Cortex of kidney (tissue), 1 donor: ENCODE results near the gene OR2M7.
"Not testable (repeated sequence)": the region's sequence is repeated elsewhere in the genome, so short reads cannot be mapped to it uniquely, and the experiment has no call there.

ENCODE experiments used
- DNase-seq: peaks from one replicate; lab custom pipeline; 2025; lab: John Stamatoyannopoulos, UW

Gene OR2M7, protein sequence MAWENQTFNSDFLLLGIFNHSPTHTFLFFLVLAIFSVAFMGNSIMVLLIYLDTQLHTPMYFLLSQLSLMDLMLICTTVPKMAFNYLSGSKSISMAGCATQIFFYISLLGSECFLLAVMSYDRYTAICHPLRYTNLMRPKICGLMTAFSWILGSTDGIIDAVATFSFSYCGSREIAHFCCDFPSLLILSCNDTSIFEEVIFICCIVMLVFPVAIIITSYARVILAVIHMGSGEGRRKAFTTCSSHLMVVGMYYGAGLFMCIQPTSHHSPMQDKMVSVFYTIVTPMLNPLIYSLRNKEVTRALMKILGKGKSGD

DNA sequence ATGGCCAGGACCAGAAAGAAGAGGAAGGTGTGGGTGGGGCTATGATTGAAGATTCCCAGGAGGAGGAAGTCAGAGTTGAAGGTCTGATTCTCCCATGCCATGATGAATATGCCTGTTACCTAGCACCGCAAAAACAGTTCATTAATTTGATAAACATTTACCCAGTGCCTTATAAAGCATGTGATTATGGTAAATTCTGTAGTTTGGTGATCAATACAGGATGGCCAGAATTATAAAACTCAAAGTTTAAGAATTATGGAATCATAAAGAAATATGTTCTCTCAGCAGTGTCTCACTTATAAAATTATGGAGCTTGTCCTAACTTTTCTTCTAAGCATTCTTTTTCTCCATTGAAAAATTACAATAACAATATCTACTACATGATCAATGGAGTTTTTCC lies at the start of gene OR2M7:
Gene OR2M7, minus strand, starts transcription at position 101 of the 400 bp plus-strand sequence. Its CDS starts 0 bp downstream, at position 101.
- no peak for DNase-seq

DNA sequence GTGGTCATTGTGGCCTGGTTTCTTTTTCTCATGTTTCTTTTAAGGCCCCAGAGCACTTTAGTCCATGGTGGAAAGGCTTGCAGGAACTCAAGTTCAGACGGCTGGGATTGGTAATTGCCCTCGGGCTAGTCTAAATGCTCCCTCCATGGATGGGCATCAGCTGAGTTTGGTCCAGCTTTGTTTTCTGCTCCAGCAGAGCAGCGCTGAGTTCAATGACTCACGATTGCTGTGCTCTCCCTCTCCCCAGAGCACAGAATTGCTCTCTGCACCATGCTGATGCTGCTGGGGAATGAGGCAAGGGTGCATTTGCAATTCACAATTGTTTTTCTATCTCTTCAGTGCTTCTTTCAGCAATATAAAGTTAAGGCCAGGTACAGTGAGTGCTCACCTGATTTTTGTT lies 49.4 kb upstream of the OR2M7 start:
- no peak for DNase-seq

DNA sequence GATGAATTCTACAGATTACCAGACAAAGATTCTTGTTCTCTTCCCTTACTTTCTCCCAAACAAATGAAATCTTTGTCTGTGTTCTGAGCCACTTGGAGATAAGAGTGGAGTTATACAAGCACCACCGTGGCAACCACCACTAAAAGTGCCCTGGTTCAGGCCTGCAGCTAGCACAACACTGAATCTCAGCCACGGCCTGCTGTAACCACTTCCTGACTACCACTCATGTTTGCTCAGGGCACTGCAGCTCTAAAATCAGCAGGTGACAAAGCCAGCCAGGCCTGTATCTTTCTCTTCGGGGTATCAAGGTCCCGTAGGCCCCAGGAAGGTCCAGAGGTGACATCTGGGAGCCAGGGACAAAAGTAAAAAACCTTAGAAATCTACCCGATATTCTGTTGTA lies 48.0 kb upstream of the OR2M7 start:
- no peak for DNase-seq

DNA sequence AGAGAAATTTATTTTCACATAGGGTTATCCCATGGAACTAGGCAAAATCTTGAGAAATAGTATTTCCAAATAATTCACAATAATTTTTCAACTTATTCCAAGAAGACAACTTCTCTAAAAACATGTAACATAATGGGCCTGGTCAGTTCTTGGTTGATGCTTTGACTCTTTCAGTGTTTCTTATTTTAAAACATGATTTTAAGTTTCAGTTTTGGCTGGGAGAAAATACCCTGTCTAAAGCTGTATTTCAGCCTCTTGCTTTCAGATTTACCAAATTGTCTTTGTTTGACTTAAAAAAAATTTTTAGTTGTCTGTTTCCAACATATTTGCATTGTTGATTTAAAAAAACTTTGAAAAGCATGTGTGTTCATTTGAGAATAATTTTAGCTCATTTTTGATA lies 42.2 kb upstream of the OR2M7 start:
- DNase-seq = no peak

DNA sequence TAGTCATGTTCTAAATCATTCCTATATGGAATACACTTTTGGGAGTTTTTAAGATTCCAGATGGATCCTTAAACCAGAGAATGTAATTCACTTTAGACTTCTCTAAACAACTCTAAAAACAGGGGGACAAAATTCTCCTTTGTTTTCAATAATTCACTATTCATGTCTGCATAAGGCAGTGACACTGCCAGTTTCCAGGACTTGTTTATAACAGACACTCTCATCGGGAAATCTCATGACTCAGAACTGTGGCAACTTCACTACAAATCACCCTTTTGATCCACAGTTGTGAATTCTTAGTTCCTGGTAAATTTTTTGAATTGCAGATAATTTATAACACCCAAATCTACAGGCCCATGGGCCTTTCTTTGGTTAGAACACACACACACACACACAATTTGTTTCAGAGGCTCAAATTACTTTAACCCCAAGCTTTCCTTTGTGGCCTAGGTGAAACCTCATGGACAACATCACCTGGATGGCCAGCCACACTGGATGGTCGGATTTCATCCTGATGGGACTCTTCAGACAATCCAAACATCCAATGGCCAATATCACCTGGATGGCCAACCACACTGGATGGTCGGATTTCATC lies 36.9 kb upstream of the OR2M7 start, which contains the start of gene OR2T4:
Gene OR2T4, plus strand, starts transcription at position 545 of the 595 bp plus-strand sequence. Its CDS starts 0 bp downstream, at position 545.
- no peak for DNase-seq

DNA sequence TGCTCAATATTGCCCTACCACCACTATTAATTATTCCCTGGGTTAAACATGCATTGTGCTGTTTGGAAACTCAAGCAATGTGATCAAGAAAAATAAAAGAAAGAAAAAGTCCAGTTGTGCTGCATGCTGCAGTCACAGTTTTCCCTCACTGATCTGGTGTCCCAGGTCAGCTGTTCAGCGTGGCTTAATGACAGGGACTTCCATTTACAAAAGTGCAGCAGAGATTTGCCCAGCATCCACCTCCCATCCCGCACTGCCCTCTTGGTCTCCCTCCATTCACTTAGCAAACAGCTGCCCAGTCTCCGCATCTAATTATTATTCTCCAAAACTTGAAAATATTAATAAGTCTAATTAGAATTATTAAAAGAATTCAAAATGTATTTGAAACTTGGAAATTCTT lies 35.0 kb upstream of the OR2M7 start:
- DNase-seq = no peak

DNA sequence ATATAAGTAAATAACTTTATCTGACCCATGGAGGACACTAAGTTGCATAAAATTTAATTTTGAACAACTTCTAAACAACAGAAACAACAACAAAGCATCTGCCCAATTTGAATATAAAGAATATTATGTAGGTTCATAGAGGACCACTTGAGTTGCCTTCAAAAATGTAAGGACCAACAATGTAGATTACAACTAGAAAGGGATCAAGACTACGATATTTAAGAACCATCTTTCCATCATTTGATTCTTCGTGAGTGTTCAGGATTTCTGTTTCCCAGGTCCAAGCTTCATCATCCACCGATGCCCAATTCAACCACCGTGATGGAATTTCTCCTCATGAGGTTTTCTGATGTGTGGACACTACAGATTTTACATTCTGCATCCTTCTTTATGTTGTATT lies 24.1 kb upstream of the OR2M7 start, which contains the start of gene OR14C36:
Gene OR14C36, plus strand, starts transcription at position 301 of the 400 bp plus-strand sequence. Its CDS starts 0 bp downstream, at position 301.
- DNase-seq = no peak

DNA sequence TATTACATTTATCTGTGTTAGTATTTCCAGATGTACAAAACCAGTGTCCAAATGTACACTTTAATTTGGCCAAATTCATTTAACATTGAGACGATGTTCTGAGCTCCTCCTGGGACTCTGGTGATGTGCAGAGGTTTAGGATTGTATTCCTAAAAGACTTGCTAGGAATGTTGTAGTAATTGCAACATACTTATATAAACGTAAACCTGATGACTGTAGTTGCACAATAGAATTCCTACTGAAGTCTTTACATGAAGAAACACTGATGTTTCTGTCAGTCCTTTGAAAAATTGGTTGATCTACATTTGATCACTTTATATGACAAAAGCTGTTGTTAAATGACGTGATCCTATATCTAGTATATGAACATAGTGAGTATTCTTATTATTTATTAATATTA lies 19.1 kb upstream of the OR2M7 start:
- no peak for DNase-seq

DNA sequence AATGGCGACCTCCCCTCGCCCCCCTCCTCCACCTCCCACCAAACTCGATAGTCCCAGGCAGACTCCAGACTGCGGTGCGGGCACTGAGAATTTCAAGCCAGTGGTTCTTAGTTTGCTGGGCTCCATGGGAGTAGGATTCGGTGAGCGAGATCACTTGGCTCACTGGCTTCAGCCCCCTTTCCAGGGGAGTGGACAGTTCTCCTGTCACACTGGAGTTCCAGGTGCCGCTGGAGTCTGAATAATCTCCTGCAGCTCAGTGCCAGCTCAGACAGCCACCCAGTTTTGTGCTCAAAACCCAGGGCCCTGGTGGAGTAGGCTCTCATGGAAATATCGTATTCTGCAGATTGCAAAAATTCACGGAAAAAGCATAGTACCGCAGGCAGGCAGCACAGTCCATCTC lies 7.6 kb downstream of the OR2M7 start:
- DNase-seq = no peak

DNA sequence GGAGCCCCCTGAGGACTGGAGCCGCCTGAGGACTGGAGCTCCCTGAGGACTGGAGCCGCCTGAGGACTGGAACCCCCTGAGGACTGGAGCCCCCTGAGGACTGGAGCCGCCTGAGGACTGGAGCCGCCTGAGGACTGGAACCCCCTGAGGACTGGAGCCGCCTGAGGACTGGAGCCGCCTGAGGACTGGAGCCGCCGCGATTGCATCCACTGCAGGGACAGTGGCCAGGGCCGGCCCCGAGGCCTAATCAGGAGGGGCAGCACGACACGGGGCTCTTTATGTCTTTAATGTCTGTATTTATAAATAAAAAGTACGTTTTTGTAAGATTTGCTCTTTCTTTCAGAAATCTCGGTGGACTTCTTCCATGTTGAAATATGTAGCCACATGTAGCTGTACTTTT lies 17.6 kb downstream of the OR2M7 start:
- not testable (repeated sequence) for DNase-seq

DNA sequence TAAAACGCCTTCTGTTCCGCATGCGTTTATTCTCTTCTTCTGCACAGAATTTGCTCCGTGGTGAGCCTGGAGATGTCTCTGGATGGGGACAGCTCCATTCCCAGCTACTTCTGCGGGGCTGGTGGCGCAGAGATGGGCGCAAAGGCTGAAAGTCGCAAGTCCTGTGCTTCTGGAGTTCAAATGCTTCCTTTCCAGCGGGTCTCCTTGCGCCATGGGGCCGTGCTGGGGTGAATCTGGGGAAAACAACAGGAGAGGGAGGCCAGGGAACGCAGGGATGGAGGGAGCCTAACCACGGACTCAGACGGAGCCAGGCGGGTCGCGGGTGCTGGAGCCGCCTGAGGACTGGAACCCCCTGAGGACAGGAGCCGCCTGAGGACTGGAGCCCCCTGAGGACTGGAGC lies 18.3 kb downstream of the OR2M7 start:
- DNase-seq = no peak

DNA sequence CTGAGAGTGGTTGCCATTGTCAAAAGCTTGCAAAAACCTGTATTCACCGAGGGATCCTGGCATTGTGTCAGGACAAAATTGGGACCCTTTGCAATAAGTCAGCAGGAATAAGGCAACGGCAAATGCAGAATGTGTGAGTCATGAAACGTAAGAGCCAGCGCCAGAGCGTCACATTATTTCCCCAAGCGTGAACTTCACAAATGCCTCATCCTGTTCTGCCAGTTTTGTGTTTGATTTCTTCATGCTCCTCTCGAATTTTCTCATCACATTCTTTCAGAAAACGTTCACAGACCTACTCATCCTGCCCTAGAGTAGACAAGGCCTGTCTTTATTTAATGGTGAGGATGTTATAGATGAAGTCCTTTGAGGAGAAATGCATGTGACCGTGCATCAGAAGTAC lies 18.7 kb downstream of the OR2M7 start:
- DNase-seq = not testable (repeated sequence)

DNA sequence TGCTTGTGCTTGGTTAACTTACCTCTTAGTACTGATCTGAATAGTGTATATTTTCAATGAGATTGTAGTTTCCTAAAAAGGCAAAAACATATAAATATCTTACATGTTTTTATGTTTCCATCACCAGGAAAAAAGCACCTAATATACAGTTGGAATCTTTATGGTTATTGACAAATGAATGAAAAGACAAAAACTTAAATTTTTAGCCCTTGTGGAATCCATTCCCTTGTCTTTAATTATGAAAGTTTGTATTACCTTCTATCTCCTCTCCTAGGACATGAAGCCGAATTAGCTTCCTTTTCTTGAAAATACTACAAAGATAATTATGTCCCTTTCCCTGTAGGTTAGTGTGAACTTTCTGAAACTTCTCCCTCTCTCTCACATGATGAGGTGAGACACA lies 21.0 kb downstream of the OR2M7 start, which contains the start of gene OR2T12:
Gene OR2T12, minus strand, starts transcription at position 101 of the 400 bp plus-strand sequence. CDS start 7,846 bp downstream, outside the sequence.
- DNase-seq = no peak

DNA sequence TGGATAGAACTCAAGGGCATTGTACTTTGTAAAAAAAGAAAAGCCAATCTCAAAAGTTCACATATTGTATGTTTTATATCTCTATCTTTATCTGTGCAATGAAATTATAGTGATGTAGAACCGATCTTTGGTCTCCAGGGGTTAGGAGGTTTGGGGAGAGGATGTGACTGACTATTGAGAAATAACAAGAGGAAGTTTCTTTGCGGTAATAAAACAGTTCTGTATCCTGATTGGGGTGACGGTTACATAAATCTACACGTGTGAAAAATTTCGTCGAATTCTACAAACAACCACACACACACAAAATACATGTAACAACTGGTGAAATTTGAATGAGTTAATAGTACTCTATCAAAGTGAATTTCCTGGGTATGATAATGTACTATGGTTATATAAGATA lies 36.0 kb downstream of the OR2M7 start:
- DNase-seq = no peak

DNA sequence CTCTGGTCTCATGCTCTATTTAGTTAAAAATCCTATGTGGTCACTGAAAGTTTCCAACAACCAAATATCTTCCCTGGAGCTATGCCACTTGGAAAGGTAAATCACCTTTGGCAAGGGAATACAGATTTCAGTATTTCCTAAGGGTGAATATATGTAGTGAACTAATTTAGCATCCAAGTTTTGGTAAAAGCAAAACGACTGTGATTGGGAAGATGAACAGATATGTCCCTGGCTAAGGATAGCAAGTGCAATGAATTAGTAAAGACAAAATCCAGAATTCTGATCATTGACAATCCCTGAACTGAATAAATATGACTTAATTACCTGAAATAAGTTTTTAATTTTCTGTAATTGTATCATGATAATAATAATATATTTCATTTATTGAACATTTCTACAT lies 46.5 kb downstream of the OR2M7 start, which contains the start of gene OR2T33:
Gene OR2T33, minus strand, starts transcription at position 101 of the 400 bp plus-strand sequence. CDS start 4,162 bp downstream, outside the sequence.
- DNase-seq = no peak
